Mucosa of stomach (tissue), 1 donor: ENCODE data around the gene HIBADH.
"Not testable (repeated sequence)": the region's sequence is repeated elsewhere in the genome, so short reads cannot be mapped to it uniquely, and the experiment has no call there.

Source experiments
- H3K27me3 ChIP-seq: one replicate; pipeline ENCODE4 v1.7.0; 2013; ENCODE audit warnings: mild to moderate bottlenecking, low read length; ENCODE audit not compliant: control insufficient read depth, insufficient read depth
- H3K36me3 ChIP-seq: one replicate; pipeline ENCODE4 v1.7.0; 2013; ENCODE audit warnings: low read length; ENCODE audit not compliant: control insufficient read depth, insufficient read depth
- H3K4me1 ChIP-seq: one replicate; pipeline ENCODE4 v1.7.0; 2013; ENCODE audit warnings: mild to moderate bottlenecking, low read length; ENCODE audit not compliant: control insufficient read depth, insufficient read depth
- H3K4me3 ChIP-seq: one replicate; pipeline ENCODE4 v1.7.0; 2013; ENCODE audit warnings: low read length
- H3K9ac ChIP-seq: one replicate; pipeline ENCODE4 v1.7.0; 2013; ENCODE audit warnings: mild to moderate bottlenecking, low read length, moderate library complexity
- H3K9me3 ChIP-seq: one replicate; pipeline ENCODE4 v1.7.0; 2013; ENCODE audit warnings: mild to moderate bottlenecking, low read length, moderate library complexity; ENCODE audit not compliant: control insufficient read depth
- donor health status: Pancreatic carcinoma.

Gene HIBADH

DNA sequence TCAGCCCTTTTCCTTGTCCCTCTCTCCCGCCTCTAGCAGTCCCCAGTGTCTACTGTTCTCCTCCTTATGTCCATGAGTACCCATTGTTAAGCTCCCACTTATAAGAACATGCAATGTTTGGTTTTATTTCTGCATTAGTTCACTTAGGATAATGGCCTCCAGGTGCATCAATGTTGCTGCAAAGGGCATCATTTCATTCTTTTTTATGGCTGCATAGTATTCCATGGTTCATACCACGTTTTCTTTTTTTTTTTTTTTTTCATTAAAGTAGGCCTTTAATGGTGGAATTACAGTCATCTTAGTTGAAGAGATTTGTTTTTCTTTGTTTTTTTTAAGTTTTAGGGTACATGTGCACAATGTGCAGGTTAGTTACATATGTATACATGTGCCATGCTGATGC lies 160.8 kb downstream of the HIBADH start:
- H3K4me1 ChIP-seq, H3K36me3 ChIP-seq, H3K9me3 ChIP-seq, H3K27me3 ChIP-seq, H3K9ac ChIP-seq, H3K4me3 ChIP-seq: not testable (repeated sequence)

DNA sequence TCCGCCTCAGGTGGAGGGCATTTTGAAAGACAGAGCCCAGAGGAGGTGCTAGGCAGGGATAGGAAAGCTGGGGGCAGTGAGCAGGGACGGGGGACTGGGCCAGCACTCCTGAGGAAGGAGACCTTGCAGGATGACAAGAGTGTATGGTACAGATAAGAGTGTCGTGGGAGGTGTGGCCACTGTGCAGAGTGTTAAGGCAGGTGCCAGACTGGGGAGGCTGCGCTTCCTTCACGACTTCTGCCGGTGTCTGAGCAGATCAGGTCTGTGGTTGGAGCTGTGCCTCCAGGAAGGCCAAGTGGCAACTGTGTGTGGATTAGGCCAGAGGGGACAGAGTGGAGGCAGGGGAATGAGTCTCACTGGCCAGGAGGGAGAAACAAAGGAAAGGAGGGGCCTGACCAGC lies 161.7 kb downstream of the HIBADH start:
- H3K4me1 ChIP-seq = no peaks in the 10 kb centered on the region
- H3K27me3 ChIP-seq = no peaks in the 10 kb centered on the region
- no peak overlapping the region for H3K4me3 ChIP-seq
- H3K9me3 ChIP-seq = no peaks in the 10 kb centered on the region
- no peak overlapping the region for H3K9ac ChIP-seq
- no peaks in the 10 kb centered on the region for H3K36me3 ChIP-seq

DNA sequence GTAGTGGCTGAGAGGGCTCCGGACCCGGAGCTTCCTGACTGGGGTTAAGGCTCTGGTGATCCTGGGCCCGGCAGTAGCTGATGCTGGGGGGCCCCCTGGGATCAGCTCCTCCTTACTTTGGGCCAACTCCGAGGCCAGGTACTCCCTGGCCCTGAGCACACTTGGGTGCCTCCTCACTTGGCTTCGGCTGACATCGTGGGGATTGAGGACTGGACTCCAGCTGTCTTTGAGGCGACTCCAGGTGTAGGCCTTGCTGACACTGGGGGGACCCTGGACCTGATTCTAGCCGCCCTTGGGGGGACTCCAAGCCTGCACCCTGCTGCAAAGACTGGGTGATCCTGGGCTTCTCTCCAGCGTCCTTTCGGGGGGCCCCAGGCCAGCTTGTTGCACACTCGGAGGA lies 170.5 kb downstream of the HIBADH start:
- Histone ChIP-seq H3K4me3 (no peak overlapping the region), H3K4me1 (no peaks in the 10 kb centered on the region), H3K27me3 (no peaks in the 10 kb centered on the region), H3K9me3 (no peaks in the 10 kb centered on the region), H3K9ac (no peak overlapping the region), H3K36me3 (no peaks in the 10 kb centered on the region)

DNA sequence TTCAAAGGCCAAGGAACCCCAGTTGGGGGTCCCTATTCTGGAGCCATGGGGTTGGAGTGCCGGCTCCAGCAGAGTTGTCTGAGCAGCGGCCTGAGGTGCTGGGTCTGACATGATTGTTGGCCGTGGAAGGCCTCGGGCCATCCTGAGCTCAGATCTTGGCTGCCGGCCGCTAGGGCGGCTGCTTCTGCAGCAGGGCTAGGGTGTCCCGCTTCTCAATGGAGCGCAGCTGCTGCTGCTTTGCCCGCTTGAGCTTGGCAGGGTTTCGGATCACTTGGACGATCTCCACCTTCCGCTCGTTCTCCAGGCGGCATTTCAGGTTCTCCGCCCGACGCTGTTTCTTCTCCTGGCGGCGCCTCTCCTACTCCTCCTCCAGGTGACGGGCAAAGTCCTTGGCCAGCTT lies 171.1 kb downstream of the HIBADH start:
- H3K9me3 ChIP-seq = no peaks in the 10 kb centered on the region
- H3K4me3 ChIP-seq = no peak overlapping the region
- H3K27me3 ChIP-seq = no peaks in the 10 kb centered on the region
- no peak overlapping the region for H3K9ac ChIP-seq
- H3K4me1 ChIP-seq = no peaks in the 10 kb centered on the region
- no peaks in the 10 kb centered on the region for H3K36me3 ChIP-seq

DNA sequence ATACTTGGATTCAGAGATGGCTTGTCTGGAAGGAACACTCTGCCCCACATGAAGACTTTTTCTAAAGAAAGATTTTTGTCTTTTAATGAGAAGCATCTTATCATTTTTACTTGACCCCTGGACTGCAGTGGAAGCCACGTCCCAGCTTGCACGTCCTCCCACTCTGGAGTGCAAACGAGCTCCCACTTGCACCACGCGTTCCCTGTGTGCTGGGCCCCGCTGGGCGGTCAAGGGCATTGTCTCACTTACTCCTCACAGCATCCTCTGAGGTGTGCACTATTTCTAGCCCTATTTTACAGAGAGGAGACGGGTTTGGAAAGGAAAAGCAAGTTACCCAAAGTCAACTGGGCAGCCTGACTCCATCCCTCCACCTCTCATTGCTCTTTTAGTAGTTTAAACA lies 175.2 kb downstream of the HIBADH start:
- Histone ChIP-seq H3K27me3 (no peaks in the 10 kb centered on the region), H3K36me3 (no peaks in the 10 kb centered on the region), H3K9me3 (no peaks in the 10 kb centered on the region), H3K9ac (no peak overlapping the region), H3K4me1 (no peaks in the 10 kb centered on the region), H3K4me3 (no peak overlapping the region)

DNA sequence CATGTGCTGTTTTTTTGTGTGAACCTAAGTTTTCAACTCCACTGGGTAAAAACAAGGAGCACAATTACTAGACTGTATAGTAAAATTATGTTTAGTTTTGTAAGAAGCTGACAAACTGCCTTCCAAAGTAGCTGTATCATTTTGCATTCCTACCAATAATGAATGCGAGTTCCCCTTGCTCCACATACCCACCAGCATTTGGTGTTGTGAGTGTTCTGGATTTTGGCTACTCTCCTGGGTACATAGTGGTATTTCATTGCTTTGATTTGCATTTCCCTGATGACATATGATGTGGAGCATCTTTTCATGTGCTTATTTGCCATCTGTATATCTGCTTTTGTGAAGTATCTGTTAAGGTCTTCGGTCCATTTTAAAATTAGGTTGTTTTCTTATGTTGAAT lies 178.2 kb downstream of the HIBADH start:
- Histone ChIP-seq H3K27me3 (no peaks in the 10 kb centered on the region), H3K36me3 (no peaks in the 10 kb centered on the region), H3K4me1 (no peaks in the 10 kb centered on the region), H3K4me3 (no peak overlapping the region), H3K9me3 (no peaks in the 10 kb centered on the region), H3K9ac (no peak overlapping the region)

DNA sequence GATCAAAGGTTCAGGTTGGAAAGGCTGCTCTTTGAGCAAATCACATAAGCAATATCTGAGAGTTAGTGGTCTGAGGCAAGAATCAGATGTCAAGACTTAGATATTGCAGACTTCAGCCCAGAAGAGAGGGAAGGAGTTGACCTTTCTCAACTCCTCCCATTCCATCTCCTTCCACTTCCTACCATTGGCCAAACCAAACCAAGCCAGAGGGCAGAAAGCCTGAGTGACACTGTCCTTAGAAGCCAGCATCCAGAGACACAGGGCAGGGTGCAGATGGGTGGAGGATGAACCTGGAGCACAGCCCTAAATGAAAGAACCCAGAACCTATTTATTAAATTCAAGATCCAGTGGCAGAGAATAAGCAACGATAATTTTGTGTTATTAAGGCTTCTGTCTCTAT lies 180.5 kb downstream of the HIBADH start:
- H3K27me3 ChIP-seq = no peaks in the 10 kb centered on the region
- H3K9ac ChIP-seq = no peak overlapping the region
- H3K4me3 ChIP-seq = no peak overlapping the region
- no peaks in the 10 kb centered on the region for H3K4me1 ChIP-seq
- no peaks in the 10 kb centered on the region for H3K36me3 ChIP-seq
- no peaks in the 10 kb centered on the region for H3K9me3 ChIP-seq

DNA sequence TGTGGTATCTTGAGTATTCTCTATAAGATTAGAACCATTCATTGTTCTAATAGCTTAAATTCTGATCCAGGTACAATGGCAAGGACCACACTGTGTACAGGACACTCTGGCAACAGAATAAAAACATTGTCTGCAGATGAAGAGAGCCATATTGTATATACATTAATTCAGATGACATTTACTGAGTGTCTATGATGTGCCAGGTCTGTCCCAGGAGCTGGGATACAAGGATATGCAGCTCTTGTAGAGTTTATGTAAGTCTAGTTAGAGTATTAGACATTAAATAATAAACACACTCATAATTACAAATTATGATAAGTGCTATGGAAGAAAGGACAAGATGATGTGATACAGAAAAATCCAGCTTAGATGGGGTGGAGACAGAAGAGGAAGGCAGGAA lies 184.1 kb downstream of the HIBADH start:
- Histone ChIP-seq H3K9ac (no peak overlapping the region), H3K4me1 (no peaks in the 10 kb centered on the region), H3K4me3 (no peak overlapping the region), H3K9me3 (no peaks in the 10 kb centered on the region), H3K36me3 (no peaks in the 10 kb centered on the region), H3K27me3 (no peaks in the 10 kb centered on the region)

DNA sequence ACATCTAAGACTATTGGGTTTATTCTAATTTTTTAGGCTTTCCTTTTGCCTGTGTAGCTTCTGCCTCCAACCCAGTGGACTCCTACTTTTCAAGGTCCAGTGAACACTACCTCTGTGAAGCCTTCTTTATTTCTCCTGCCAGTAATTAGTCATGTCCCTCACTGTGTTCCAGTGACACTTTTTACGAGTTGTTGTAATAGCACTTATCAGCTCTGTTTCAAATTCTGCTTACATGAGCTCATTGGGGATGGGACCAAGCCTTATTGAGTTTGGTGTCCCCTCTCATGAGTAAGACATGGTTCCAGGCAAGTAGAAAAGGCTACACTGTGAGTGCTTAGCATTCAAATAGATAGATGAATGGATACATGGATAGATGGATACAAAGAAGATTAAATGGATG lies 184.6 kb downstream of the HIBADH start:
- no peaks in the 10 kb centered on the region for H3K27me3 ChIP-seq
- no peaks in the 10 kb centered on the region for H3K9me3 ChIP-seq
- H3K36me3 ChIP-seq = no peaks in the 10 kb centered on the region
- H3K4me3 ChIP-seq = no peak overlapping the region
- H3K9ac ChIP-seq = no peak overlapping the region
- H3K4me1 ChIP-seq = no peaks in the 10 kb centered on the region

DNA sequence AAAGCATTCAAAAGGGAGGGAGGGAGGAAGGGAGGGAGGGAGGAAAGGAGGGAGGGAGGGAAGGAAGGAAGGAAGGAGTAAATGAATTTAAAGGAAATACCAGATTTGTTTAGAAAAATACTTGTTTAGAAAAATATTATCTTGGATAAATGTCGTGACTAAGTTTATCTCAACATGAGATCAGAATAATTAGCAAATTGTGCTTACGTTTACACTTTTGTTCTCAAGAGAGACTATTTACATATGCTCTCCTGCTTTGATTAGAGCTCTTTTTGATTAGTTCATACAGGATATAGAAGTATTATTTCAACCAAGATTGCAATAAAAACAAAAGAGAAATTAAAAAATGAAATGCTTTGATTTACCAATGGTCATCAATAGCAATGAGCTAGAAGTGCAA lies 186.2 kb downstream of the HIBADH start:
- no peak overlapping the region for H3K4me3 ChIP-seq
- H3K4me1 ChIP-seq = no peaks in the 10 kb centered on the region
- no peaks in the 10 kb centered on the region for H3K9me3 ChIP-seq
- H3K36me3 ChIP-seq = no peaks in the 10 kb centered on the region
- H3K27me3 ChIP-seq = no peaks in the 10 kb centered on the region
- H3K9ac ChIP-seq = no peak overlapping the region
